ENCODE data around the gene BNIP1.

Gene BNIP1

GRCh38 chr5:173192561-173192960 is 48.2 kb downstream of the BNIP1 start:
- DNase-seq (ENCODE audit: low spot score): no peak
- in situ Hi-C loops (cut with MboI; ENCODE audit: low sequenced_read_pairs, unreplicated experiment): no loop called here
- no peak for TF ChIP-seq CTCF (IDR thresholded peaks at IDR 0.05; ENCODE audit: borderline replicate concordance, control extremely low read depth, extremely low read depth, insufficient read depth, missing control alignments)

GRCh38 chr5:173196133-173196952 is 52.0 kb downstream of the BNIP1 start:
- in situ Hi-C loops (cut with MboI; ENCODE audit: low sequenced_read_pairs, unreplicated experiment): no loop called here
- DNase-seq (ENCODE audit: low spot score): no peak
- no peak for TF ChIP-seq CTCF (IDR thresholded peaks at IDR 0.05; ENCODE audit: borderline replicate concordance, control extremely low read depth, extremely low read depth, insufficient read depth, missing control alignments)

- DNase-seq (ENCODE audit: low spot score): no peak
- in situ Hi-C loops (cut with MboI; ENCODE audit: low sequenced_read_pairs, unreplicated experiment): no loop called here
- TF ChIP-seq CTCF (IDR thresholded peaks at IDR 0.05; ENCODE audit: borderline replicate concordance, control extremely low read depth, extremely low read depth, insufficient read depth, missing control alignments): no peak
These were observed 53.1 kb downstream of the BNIP1 start for GRCh38 chr5:173197375-173197891.

GRCh38 chr5:173198049-173198448 is 53.7 kb downstream of the BNIP1 start:
- no peak for TF ChIP-seq CTCF (IDR thresholded peaks at IDR 0.05; ENCODE audit: borderline replicate concordance, control extremely low read depth, extremely low read depth, insufficient read depth, missing control alignments)
- DNase-seq (ENCODE audit: low spot score): no peak
- in situ Hi-C loops (cut with MboI; ENCODE audit: low sequenced_read_pairs, unreplicated experiment): no loop called here

- in situ Hi-C loops (cut with MboI; ENCODE audit: low sequenced_read_pairs, unreplicated experiment): no loop called here
- DNase-seq (ENCODE audit: low spot score): no peak
- TF ChIP-seq CTCF (IDR thresholded peaks at IDR 0.05; ENCODE audit: borderline replicate concordance, control extremely low read depth, extremely low read depth, insufficient read depth, missing control alignments): no peak
These were observed 56.0 kb downstream of the BNIP1 start for GRCh38 chr5:173200356-173200755.

GRCh38 chr5:173201636-173202265 is 57.4 kb downstream of the BNIP1 start:
- DNase-seq (ENCODE audit: low spot score): no peak
- no peak for TF ChIP-seq CTCF (IDR thresholded peaks at IDR 0.05; ENCODE audit: borderline replicate concordance, control extremely low read depth, extremely low read depth, insufficient read depth, missing control alignments)
- in situ Hi-C loops (cut with MboI; ENCODE audit: low sequenced_read_pairs, unreplicated experiment): no loop called here

All from GM13976 (cell line).